Measurements from ENCODE around the gene TLCD3B.

TLCD3B gene

DNA sequence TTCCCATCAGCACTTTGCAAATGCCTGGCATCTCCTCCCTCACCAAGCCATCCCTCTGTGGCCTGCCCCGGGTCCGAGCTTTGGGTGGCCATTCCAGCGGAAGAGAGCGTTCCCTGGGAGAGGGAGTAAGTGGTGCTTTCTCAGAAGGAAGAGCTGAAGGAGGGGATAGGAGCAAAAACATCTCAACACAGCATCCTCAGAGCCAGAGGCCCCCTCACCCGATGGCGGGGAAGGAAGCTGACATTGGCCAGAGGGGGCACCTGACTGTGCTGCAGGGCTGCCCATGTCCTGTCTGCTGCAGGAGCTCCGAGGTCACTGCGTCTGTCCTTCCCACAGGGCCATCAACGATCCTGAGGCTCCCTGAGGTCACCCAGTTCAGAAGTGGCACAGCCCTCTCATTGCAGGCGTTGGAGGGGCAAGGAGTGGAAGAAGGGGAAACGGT is 427 bp upstream of the TLCD3B start:
- TF ChIP-seq, protein P1, sequence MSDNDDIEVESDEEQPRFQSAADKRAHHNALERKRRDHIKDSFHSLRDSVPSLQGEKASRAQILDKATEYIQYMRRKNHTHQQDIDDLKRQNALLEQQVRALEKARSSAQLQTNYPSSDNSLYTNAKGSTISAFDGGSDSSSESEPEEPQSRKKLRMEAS (IDR thresholded peaks at IDR 0.05): no peak
- no peak for TF ChIP-seq YY1 (IDR thresholded peaks at IDR 0.05; ENCODE audit: low read depth)
- no peak for TF ChIP-seq TEAD4 (IDR thresholded peaks at IDR 0.05)
- no peak for TF ChIP-seq ZBTB7A (IDR thresholded peaks at IDR 0.05; ENCODE audit: low read depth)

DNA sequence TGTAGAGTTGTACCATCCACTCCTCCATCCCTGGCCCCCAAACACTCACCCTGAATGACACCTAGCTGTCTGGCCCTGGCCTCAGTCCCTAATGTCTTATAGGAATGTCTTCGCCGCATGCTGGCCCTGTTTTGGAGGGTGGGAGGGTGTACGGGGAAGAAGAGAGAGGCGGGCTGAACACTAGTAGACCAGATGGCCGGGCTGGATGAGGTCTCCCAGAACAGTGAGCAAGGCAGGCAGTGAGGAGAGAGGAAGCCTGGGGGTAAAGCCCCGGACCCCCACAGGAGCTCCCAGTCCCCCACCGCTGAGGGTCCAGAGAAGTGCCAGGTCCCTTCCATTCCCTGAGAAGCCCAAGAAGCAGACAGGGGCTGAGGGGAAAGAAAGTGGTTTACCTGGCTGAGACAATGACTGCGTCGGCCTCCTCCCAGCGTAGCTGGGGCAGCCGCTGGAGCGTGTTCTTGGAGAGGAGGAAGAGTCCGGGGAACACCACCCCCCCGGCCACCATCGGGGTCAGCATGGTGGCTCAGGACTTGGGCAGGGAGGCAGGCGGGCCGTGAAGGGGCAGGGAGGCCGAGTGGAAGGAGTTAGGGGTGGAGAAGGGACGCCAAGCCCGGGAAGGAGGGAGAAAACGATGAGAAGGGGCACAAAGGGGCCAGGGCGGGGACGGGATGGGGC is 923 bp downstream of the TLCD3B start:
- no peak for TF ChIP-seq ZBTB7A (IDR thresholded peaks at IDR 0.05; ENCODE audit: low read depth)
- no peak for TF ChIP-seq CREB1 (IDR thresholded peaks at IDR 0.05; ENCODE audit: low read depth)
- no peak for TF ChIP-seq CEBPB (IDR thresholded peaks at IDR 0.05)
- TF ChIP-seq, protein P1 (IDR thresholded peaks at IDR 0.05): no peak

DNA sequence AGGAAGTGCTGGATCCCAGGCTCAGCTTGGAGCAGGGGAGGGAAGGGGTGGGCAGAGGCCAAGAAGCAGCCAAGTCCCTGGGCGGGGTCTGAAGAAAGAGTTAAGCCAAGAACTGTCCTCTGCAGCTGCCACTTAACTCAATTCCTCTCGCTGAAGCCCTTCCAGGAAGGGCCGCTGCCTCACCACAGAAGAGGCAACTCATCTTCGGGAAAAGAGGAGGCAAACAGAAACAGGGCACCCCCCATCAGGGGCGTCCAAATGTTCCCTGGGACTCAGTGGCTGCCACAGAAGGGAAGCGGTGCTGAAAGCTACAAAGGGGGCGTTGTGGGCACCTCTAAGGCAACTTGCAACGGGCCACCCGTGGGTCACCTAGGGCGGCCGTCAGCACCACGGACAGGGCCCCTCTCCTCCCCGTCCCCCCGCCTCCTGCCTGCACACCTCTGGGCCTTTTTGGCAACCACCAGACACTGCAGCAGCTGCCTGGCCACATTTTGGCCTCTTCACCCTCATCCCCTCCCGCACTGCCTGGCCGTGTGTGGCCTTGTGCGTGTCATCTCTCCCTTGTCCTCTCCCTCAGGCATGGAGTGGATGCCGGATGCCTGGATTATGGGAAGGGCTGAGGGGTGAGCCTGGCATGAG is 2.5 kb downstream of the TLCD3B start:
- TF ChIP-seq RAD21 (IDR thresholded peaks at IDR 0.05; ENCODE audit: low read depth) (no peak), YY1 (IDR thresholded peaks at IDR 0.05; ENCODE audit: low read depth) (0 out of 2 replicates have a peak, but pooled peaks have one; percentile 46), TEAD4 (IDR thresholded peaks at IDR 0.05) (no peak), NFIC (IDR thresholded peaks at IDR 0.05) (peak; percentile 23; the same call in 1 of the 2 replicates), CEBPB (IDR thresholded peaks at IDR 0.05) (no peak), FOXM1 (IDR thresholded peaks at IDR 0.05; ENCODE audit: borderline replicate concordance, low read depth) (no peak), CREB1 (IDR thresholded peaks at IDR 0.05; ENCODE audit: low read depth) (no peak), TCF12 (IDR thresholded peaks at IDR 0.05; ENCODE audit: low read depth) (0 out of 2 replicates have a peak, but pooled peaks have one; percentile 16)
- TF ChIP-seq, protein P2, sequence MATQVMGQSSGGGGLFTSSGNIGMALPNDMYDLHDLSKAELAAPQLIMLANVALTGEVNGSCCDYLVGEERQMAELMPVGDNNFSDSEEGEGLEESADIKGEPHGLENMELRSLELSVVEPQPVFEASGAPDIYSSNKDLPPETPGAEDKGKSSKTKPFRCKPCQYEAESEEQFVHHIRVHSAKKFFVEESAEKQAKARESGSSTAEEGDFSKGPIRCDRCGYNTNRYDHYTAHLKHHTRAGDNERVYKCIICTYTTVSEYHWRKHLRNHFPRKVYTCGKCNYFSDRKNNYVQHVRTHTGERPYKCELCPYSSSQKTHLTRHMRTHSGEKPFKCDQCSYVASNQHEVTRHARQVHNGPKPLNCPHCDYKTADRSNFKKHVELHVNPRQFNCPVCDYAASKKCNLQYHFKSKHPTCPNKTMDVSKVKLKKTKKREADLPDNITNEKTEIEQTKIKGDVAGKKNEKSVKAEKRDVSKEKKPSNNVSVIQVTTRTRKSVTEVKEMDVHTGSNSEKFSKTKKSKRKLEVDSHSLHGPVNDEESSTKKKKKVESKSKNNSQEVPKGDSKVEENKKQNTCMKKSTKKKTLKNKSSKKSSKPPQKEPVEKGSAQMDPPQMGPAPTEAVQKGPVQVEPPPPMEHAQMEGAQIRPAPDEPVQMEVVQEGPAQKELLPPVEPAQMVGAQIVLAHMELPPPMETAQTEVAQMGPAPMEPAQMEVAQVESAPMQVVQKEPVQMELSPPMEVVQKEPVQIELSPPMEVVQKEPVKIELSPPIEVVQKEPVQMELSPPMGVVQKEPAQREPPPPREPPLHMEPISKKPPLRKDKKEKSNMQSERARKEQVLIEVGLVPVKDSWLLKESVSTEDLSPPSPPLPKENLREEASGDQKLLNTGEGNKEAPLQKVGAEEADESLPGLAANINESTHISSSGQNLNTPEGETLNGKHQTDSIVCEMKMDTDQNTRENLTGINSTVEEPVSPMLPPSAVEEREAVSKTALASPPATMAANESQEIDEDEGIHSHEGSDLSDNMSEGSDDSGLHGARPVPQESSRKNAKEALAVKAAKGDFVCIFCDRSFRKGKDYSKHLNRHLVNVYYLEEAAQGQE (IDR thresholded peaks at IDR 0.05; ENCODE audit: low read depth): peak; percentile 97

DNA sequence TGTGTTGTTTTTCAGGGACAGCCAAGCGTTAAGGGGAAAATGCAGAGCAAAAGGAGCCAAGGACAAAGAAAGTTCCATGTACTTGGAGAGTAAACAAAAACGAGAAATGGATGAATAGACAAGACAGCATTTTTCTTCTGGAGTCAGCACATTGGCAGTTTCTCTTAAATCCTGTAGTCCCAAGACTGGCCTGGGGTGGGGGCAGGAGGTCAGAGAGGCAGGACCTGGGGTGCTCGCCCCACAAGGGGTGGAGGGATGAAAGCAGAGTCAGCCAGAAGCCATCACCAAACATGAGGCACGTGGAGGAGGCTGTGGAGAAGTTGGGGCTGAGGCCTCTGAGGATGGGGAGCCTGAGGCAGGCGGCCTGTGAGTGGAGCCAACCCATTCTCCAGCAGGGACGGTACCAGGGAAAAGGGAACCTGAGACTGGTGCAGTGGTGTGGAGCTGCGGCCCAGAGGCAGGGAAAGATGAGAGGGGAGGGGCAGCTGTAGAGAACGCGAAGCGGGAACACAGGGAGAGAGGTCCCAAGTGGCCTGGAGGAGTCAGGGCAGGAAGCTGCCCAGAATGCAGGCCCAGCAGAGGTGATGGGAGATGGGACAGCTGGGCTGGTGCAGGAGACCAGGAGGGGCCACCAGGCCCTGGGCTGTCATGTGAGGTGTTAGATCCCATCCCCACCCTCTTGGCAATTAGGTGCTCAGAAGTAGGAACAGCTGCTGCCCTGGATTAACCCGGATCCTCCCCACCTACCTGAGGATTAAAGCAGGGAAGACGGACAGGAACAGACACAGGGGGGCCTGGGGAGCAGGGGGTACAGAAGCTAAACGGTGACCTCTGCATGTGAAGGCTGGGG is 3.3 kb downstream of the TLCD3B start:
- no peak for TF ChIP-seq TEAD4 (IDR thresholded peaks at IDR 0.05)
- TF ChIP-seq, protein P3, sequence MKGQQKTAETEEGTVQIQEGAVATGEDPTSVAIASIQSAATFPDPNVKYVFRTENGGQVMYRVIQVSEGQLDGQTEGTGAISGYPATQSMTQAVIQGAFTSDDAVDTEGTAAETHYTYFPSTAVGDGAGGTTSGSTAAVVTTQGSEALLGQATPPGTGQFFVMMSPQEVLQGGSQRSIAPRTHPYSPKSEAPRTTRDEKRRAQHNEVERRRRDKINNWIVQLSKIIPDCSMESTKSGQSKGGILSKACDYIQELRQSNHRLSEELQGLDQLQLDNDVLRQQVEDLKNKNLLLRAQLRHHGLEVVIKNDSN (IDR thresholded peaks at IDR 0.05): no peak
- TF ChIP-seq TCF12 (IDR thresholded peaks at IDR 0.05; ENCODE audit: low read depth): no peak

DNA sequence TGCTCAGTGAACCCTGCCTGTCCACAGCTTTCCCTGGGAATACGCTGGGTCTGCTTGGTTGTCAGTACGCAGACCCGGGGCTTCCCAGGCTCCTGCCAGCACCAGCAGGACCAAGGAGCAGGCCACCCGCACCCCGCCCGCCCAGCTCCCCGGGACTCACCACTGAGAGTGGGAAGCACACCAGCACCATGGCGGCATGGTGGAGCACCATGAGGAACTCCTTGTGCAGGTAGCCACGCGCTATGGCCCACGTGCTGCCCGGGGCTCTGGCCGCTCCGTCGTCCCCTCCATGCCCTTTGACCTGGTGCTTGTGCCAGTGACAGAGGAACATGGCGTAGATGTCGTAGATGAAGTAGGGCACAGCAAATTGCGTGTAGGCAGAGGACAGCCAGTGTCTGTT is 4.6 kb downstream of the TLCD3B start:
- TF ChIP-seq, protein P1 (IDR thresholded peaks at IDR 0.05): no peak

DNA sequence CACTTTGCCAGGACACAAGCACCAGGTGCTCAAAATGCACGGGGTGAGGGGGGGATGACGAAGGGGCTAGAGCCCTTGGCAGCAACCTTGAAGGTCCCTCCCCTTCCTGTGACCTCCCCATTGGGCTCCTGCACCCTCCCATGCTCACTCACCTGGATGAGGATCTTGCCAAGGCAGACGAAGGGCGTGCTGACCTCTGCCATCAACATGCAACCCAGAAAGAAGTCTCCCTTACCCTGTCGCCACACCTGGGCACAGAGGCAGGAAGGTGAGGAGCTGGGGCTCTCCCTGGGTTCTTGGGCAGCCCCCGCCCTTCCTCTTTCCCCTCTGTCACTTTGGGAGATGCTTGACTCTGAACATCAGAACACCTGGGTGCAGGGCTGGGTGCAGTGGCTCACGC is 5.5 kb downstream of the TLCD3B start:
- no peak for TF ChIP-seq CEBPB (IDR thresholded peaks at IDR 0.05)
- TF ChIP-seq, protein P1 (IDR thresholded peaks at IDR 0.05): no peak

DNA sequence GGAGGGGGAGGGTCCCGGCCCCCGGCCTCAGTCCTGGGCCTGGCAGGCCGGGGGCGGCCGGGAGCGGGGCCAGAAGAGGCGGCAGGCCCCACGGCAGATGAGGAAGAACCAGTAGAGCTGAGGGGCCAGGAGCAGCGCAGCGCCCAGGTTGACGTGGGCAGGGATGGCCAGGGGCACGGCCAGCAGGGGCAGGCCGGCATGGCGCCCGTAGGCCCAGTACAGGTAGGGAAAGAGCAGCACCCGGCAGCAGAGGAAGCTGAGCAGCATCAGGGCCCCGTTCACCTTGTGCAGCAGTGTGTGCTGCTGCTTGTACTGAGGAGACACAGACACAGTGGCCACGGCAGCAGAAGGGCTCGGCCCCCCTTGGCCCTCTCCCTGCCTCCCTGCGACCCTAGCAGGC is 5.9 kb downstream of the TLCD3B start:
- TF ChIP-seq NFIC (IDR thresholded peaks at IDR 0.05): no peak
- TF ChIP-seq, protein P1 (IDR thresholded peaks at IDR 0.05): no peak
- TF ChIP-seq CREB1 (IDR thresholded peaks at IDR 0.05; ENCODE audit: low read depth): no peak
- TF ChIP-seq FOXM1 (IDR thresholded peaks at IDR 0.05; ENCODE audit: borderline replicate concordance, low read depth): no peak
- TF ChIP-seq CEBPB (IDR thresholded peaks at IDR 0.05): no peak
- no peak for TF ChIP-seq EGR1 (IDR thresholded peaks at IDR 0.05)
- TF ChIP-seq, protein P3 (IDR thresholded peaks at IDR 0.05): no peak
- no peak for TF ChIP-seq ZBTB7A (IDR thresholded peaks at IDR 0.05; ENCODE audit: low read depth)

DNA sequence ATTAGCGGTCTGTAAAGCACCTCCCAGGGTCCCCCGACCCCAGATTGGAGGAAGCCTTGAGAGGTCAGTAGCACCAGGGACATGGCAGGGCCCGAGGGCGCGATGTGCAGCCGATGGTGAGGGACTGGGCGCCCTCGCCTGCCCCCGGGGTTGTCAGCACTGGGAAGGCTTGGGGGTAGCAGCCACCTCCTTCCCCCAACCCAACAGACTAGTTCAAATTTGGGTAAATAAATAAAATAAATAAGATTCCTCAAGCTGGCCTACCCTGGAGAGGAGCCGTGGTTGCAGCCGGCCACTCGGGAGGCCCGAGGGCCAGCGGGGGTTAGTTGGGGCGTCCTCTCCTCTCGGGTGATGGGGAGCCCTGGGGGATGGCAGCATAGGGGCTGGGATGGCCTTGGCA is 6.6 kb downstream of the TLCD3B start:
- TF ChIP-seq, protein P3 (IDR thresholded peaks at IDR 0.05): no peak
- TF ChIP-seq CREB1 (IDR thresholded peaks at IDR 0.05; ENCODE audit: low read depth) (no peak), EGR1 (IDR thresholded peaks at IDR 0.05) (no peak), TEAD4 (IDR thresholded peaks at IDR 0.05) (no peak), TAF1 (IDR thresholded peaks at IDR 0.05; ENCODE audit: low read depth) (no peak), CEBPB (IDR thresholded peaks at IDR 0.05) (no peak), TCF12 (IDR thresholded peaks at IDR 0.05; ENCODE audit: low read depth) (no peak), FOXM1 (IDR thresholded peaks at IDR 0.05; ENCODE audit: borderline replicate concordance, low read depth) (no peak), RAD21 (IDR thresholded peaks at IDR 0.05; ENCODE audit: low read depth) (no peak), NFIC (IDR thresholded peaks at IDR 0.05) (no peak), ZBTB7A (IDR thresholded peaks at IDR 0.05; ENCODE audit: low read depth) (no peak), EP300 (IDR thresholded peaks at IDR 0.05; ENCODE audit: borderline replicate concordance) (no peak), YY1 (IDR thresholded peaks at IDR 0.05; ENCODE audit: low read depth) (no peak)
- TF ChIP-seq, protein P2 (IDR thresholded peaks at IDR 0.05; ENCODE audit: low read depth): no peak
- TF ChIP-seq, protein P1 (IDR thresholded peaks at IDR 0.05): no peak
